OCI-LY1 (cell line): ENCODE results near the gene EIF4E3.

Experiments
- CTCF ChIP-seq: fragments of 200-600 bp; sonication (generic), shearing (Covaris generic); IDR thresholded peaks from 2 replicates; pipeline ENCODE4 v1.5.1; 2017; ENCODE audit warnings: mild to moderate bottlenecking, antibody characterized with exemption, low read length, moderate library complexity, mixed read lengths
- EZH2 ChIP-seq: fragments of 200-600 bp; sonication (generic), shearing (Covaris generic); IDR thresholded peaks from 2 replicates; pipeline ENCODE4 v1.8.0; 2017; ENCODE audit warnings: borderline replicate concordance, mixed run types, mild to moderate bottlenecking, antibody characterized with exemption, low read length, moderate library complexity, mixed read lengths

DNA sequence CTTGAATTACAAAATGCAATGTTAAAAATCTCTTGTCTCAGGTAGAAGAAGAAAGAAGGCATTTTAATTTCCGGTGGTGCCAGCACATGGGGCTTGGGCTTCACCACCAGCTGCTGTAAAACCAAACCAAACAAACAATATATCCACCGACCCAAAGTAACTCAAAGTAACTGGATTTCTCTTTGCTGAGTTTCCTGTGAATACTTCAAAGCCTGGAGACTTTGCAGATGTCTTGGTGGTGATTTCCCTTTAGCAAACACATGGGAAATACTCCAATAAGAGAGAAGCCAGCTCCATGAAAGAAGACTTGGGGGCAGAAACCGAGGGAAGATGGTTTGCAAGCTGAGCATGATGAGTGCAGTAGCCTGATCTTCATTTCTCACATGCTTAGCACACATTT, 62.6 kb downstream of the EIF4E3 start:
- no peak for TF ChIP-seq EZH2
- TF ChIP-seq CTCF, result no peak
